Activated naive CD4-positive, alpha-beta T cell treated with anti-CD3 and anti-CD28 coated beads for 36 hours (primary cell): ENCODE measurements around the gene MLX. TPM values are rescaled to one million over a fixed set of nuclear protein-coding genes. Genes with fewer than 3 reads are reported as not detected.

Experiments used
- CTCF ChIA-PET: fragments of 350-600 bp; sonication (Branson Sonifier 250); formaldehyde crosslinking; loops from one replicate; lab custom pipeline; 2021; ENCODE audit warnings: antibody characterized with exemption; lab: Charles Lee
- DNase-seq: peaks from one replicate; pipeline ENCODE4 v3.0.0-alpha.2; 2020
- H3K27ac Mint-ChIP-seq: one replicate; pipeline ENCODE4 v1.8.0; 2021; ENCODE audit warnings: mild to moderate bottlenecking, mixed read lengths
- H3K27me3 Mint-ChIP-seq: one replicate; pipeline ENCODE4 v1.8.0; 2021; ENCODE audit warnings: low read depth, mixed read lengths
- H3K36me3 Mint-ChIP-seq: one replicate; pipeline ENCODE4 v1.8.0; 2021; ENCODE audit warnings: low read depth, mixed read lengths
- H3K4me1 Mint-ChIP-seq: one replicate; pipeline ENCODE4 v1.8.0; 2021; ENCODE audit warnings: low read depth, mixed read lengths
- H3K4me3 Mint-ChIP-seq: one replicate; pipeline ENCODE4 v1.8.0; 2021; ENCODE audit warnings: mild to moderate bottlenecking, moderate library complexity, mixed read lengths
- H3K9me3 Mint-ChIP-seq: one replicate; pipeline ENCODE4 v1.8.0; 2021; ENCODE audit warnings: mixed read lengths
- intact Hi-C: fragments of 100-400 bp; cut with micrococcal nuclease; formaldehyde crosslinking; loops from one replicate; pipeline ENCODE4 v1.15.1; 2023
- total RNA-seq, 2 experiments: library from RNA; stranded (reverse); gene quantifications; one replicate each; pipeline ENCODE4 v1.2.3, GENCODE V29; 2021

The MLX gene
- total RNA-seq, 2 experiments from 2014 or later: 22.1 to 24.7 TPM

- peaks cover 55% of the 10 kb centered on the region for H3K4me1 Mint-ChIP-seq
- intact Hi-C loops: no loop called here
- H3K9me3 Mint-ChIP-seq: no peaks in the 10 kb centered on the region
- no peaks in the 10 kb centered on the region for H3K27me3 Mint-ChIP-seq
- H3K36me3 Mint-ChIP-seq: peaks cover 55% of the 10 kb centered on the region
- DNase-seq: no peak
- H3K27ac Mint-ChIP-seq: peak overlapping the region; percentile 48
- CTCF ChIA-PET: interaction anchor here (0.5 kb wide), 1 partner anchor 59 kb away, joined by 6 read pairs; no protein-coding TSS in a partner anchor
- no peak overlapping the region for H3K4me3 Mint-ChIP-seq
These were observed 6.2 kb downstream of the MLX start for GRCh38 chr17:42573095-42573494.

GRCh38 chr17:42574463-42574862 is 7.6 kb downstream of the MLX start:
- Mint-ChIP-seq H3K36me3 (peaks cover 51% of the 10 kb centered on the region), H3K4me3 (no peak overlapping the region), H3K4me1 (peaks cover 51% of the 10 kb centered on the region), H3K9me3 (no peaks in the 10 kb centered on the region), H3K27me3 (no peaks in the 10 kb centered on the region), H3K27ac (peak overlapping the region; percentile 54)
- intact Hi-C loops: no loop called here
- CTCF ChIA-PET: interaction anchor here (0.6 to 0.8 kb wide), 2 partner anchors 45 to 269 kb away, joined by 3 read pairs; no protein-coding TSS in a partner anchor
- no peak for DNase-seq

- H3K36me3 Mint-ChIP-seq: peaks cover 46% of the 10 kb centered on the region
- H3K27ac Mint-ChIP-seq: peak overlapping the region; percentile 96
- no peaks in the 10 kb centered on the region for H3K9me3 Mint-ChIP-seq
- peak overlapping the region; percentile 98 for H3K4me3 Mint-ChIP-seq
- CTCF ChIA-PET: interaction anchor here (0.7 to 3.2 kb wide), 11 partner anchors 11 to 247 kb away, joined by 3 to 36 read pairs (median 10); partner anchors contain the start of genes BECN1, RETREG3 and TUBG1
- H3K4me1 Mint-ChIP-seq: peaks cover 44% of the 10 kb centered on the region
- DNase-seq: peak; percentile 29
- intact Hi-C loops: loop anchor here (1.0 to 5.0 kb wide), 7 partner anchors 10 to 421 kb away; partner anchors contain the start of genes BECN1, COASY, MLX and RETREG3
- no peaks in the 10 kb centered on the region for H3K27me3 Mint-ChIP-seq
These were observed 10.2 kb downstream of the MLX start for GRCh38 chr17:42577140-42577531.

- peak within 1 kb of the TSS; percentile 98 for H3K4me3 Mint-ChIP-seq
- H3K9me3 Mint-ChIP-seq: no peaks in the 10 kb centered on the region
- no peaks in the 10 kb centered on the region for H3K27me3 Mint-ChIP-seq
- H3K36me3 Mint-ChIP-seq: peaks cover 45% of the 10 kb centered on the region
- CTCF ChIA-PET: interaction anchor here (0.5 to 3.2 kb wide), 41 partner anchors 8 to 560 kb away, joined by 3 to 36 read pairs (median 6); partner anchors contain the start of genes BECN1, NAGLU, PLEKHH3 and RAMP2
- peak within 1 kb of the TSS; percentile 96 for H3K27ac Mint-ChIP-seq
- peak; percentile 98 for DNase-seq
- intact Hi-C loops: loop anchor here (1.0 to 5.0 kb wide), 11 partner anchors 10 to 421 kb away; partner anchors contain the start of genes BECN1, COASY, MLX and RETREG3
- H3K4me1 Mint-ChIP-seq: peaks cover 44% of the 10 kb centered on the region
These were observed 10.8 kb downstream of the MLX start, which contains the start of gene PSMC3IP for GRCh38 chr17:42577532-42578281. TSS of gene PSMC3IP (minus strand) at chr17:42577729. CDS start at chr17:42577686, 43 bp downstream.

GRCh38 chr17:42578282-42578869 is 11.5 kb downstream of the MLX start:
- peak; percentile 88 for DNase-seq
- no peaks in the 10 kb centered on the region for H3K27me3 Mint-ChIP-seq
- peak overlapping the region; percentile 98 for H3K4me3 Mint-ChIP-seq
- H3K27ac Mint-ChIP-seq: peak overlapping the region; percentile 96
- CTCF ChIA-PET: interaction anchor here (0.5 to 3.2 kb wide), 52 partner anchors 8 to 1162 kb away, joined by 3 to 36 read pairs (median 4); partner anchors contain the start of genes BECN1, NAGLU, PLEKHH3 and RAMP2
- H3K9me3 Mint-ChIP-seq: no peaks in the 10 kb centered on the region
- intact Hi-C loops: loop anchor here (1.0 to 5.0 kb wide), 5 partner anchors 79 to 185 kb away; partner anchors contain the start of gene TUBG2
- peaks cover 40% of the 10 kb centered on the region for H3K4me1 Mint-ChIP-seq
- peaks cover 39% of the 10 kb centered on the region for H3K36me3 Mint-ChIP-seq

- DNase-seq: no peak
- Mint-ChIP-seq H3K4me3 (no peak overlapping the region), H3K4me1 (peaks cover 29% of the 10 kb centered on the region), H3K9me3 (no peaks in the 10 kb centered on the region), H3K36me3 (peaks cover 28% of the 10 kb centered on the region), H3K27ac (peak overlapping the region; percentile 76), H3K27me3 (no peaks in the 10 kb centered on the region)
- CTCF ChIA-PET: interaction anchor here (1.1 to 3.2 kb wide), 3 partner anchors 25 to 184 kb away, joined by 5 to 30 read pairs (median 6); partner anchors contain the start of genes RETREG3 and TUBG1
- intact Hi-C loops: loop anchor here (2.0 to 5.0 kb wide), 2 partner anchors 77 to 141 kb away; partner anchors contain the start of gene TUBG2
These were observed 13.1 kb downstream of the MLX start for GRCh38 chr17:42579794-42580551.

- intact Hi-C loops: no loop called here
- CTCF ChIA-PET: interaction anchor here (0.5 to 1.9 kb wide), 4 partner anchors 9 to 361 kb away, joined by 3 to 4 read pairs (median 3); no protein-coding TSS in a partner anchor
- H3K4me1 Mint-ChIP-seq: peaks cover 12% of the 10 kb centered on the region
- peaks cover 16% of the 10 kb centered on the region for H3K36me3 Mint-ChIP-seq
- H3K9me3 Mint-ChIP-seq: no peaks in the 10 kb centered on the region
- no peak for DNase-seq
- no peaks in the 10 kb centered on the region for H3K27me3 Mint-ChIP-seq
- no peak overlapping the region for H3K4me3 Mint-ChIP-seq
- H3K27ac Mint-ChIP-seq: no peak overlapping the region
These were observed 14.9 kb downstream of the MLX start for GRCh38 chr17:42581744-42582270.

- Mint-ChIP-seq H3K4me1 (no peaks in the 10 kb centered on the region), H3K27me3 (no peaks in the 10 kb centered on the region), H3K27ac (no peak overlapping the region), H3K4me3 (no peak overlapping the region), H3K9me3 (no peaks in the 10 kb centered on the region), H3K36me3 (peaks cover 10% of the 10 kb centered on the region)
- CTCF ChIA-PET: no interaction called here
- no peak for DNase-seq
- intact Hi-C loops: no loop called here
These were observed 18.0 kb downstream of the MLX start for GRCh38 chr17:42584880-42585279.

GRCh38 chr17:42585353-42585752 is 18.5 kb downstream of the MLX start:
- Mint-ChIP-seq H3K4me3 (no peak overlapping the region), H3K27ac (no peak overlapping the region), H3K4me1 (no peaks in the 10 kb centered on the region), H3K27me3 (no peaks in the 10 kb centered on the region), H3K36me3 (peaks cover 10% of the 10 kb centered on the region), H3K9me3 (no peaks in the 10 kb centered on the region)
- intact Hi-C loops: no loop called here
- CTCF ChIA-PET: no interaction called here
- DNase-seq: no peak

- no peak overlapping the region for H3K27ac Mint-ChIP-seq
- DNase-seq: no peak
- CTCF ChIA-PET: interaction anchor here (3.8 kb wide), 1 partner anchor 8 kb away, joined by 24 read pairs; no protein-coding TSS in a partner anchor
These were observed 19.8 kb downstream of the MLX start for GRCh38 chr17:42586514-42587230.

GRCh38 chr17:42590886-42591285 is 24.0 kb downstream of the MLX start:
- Mint-ChIP-seq H3K27me3 (no peaks in the 10 kb centered on the region), H3K9me3 (no peaks in the 10 kb centered on the region), H3K4me1 (no peaks in the 10 kb centered on the region), H3K4me3 (no peak overlapping the region), H3K36me3 (peaks cover 9% of the 10 kb centered on the region), H3K27ac (no peak overlapping the region)
- no peak for DNase-seq
- intact Hi-C loops: no loop called here
- CTCF ChIA-PET: interaction anchor here (0.6 kb wide), 1 partner anchor 9 kb away, joined by 3 read pairs; no protein-coding TSS in a partner anchor

More at GRCh38 chr17:42586514-42587230, 19.8 kb downstream of the MLX start:
- Mint-ChIP-seq H3K27me3 (no peaks in the 10 kb centered on the region), H3K4me3 (no peak overlapping the region), H3K4me1 (no peaks in the 10 kb centered on the region), H3K9me3 (no peaks in the 10 kb centered on the region), H3K36me3 (peaks cover 11% of the 10 kb centered on the region)
- intact Hi-C loops: no loop called here
